Epithelial cell of prostate (primary cell): ENCODE measurements around the gene GNG12.

Experiments
- DNase-seq: peaks from one replicate; pipeline ENCODE4 v3.0.0-alpha.2; 2011; ENCODE audit warnings: low read depth, low spot score
- H3K27ac ChIP-seq: fragments of 450-650 bp; 2 replicates; pipeline ENCODE4 v1.5.1; 2017; ENCODE audit warnings: mild to moderate bottlenecking

Gene GNG12

GRCh38 chr1:67817319-67817718 is 15.9 kb downstream of the GNG12 start:
- DNase-seq: no peak
- H3K27ac ChIP-seq: no peak overlapping the region

GRCh38 chr1:67816506-67816905 is 16.8 kb downstream of the GNG12 start:
- DNase-seq: no peak
- H3K27ac ChIP-seq: no peak overlapping the region

GRCh38 chr1:67816095-67816475 is 17.2 kb downstream of the GNG12 start:
- H3K27ac ChIP-seq: peak overlapping the region; percentile 25
- DNase-seq: no peak

GRCh38 chr1:67815303-67816094 is 17.8 kb downstream of the GNG12 start:
- DNase-seq: no peak

GRCh38 chr1:67814121-67814772 is 19.0 kb downstream of the GNG12 start:
- H3K27ac ChIP-seq: peak overlapping the region; percentile 25
- no peak for DNase-seq

More at GRCh38 chr1:67815303-67816094, 17.8 kb downstream of the GNG12 start:
- H3K27ac ChIP-seq: peak overlapping the region; percentile 25

- no peak for DNase-seq
- no peak overlapping the region for H3K27ac ChIP-seq
Observed at GRCh38 chr1:67812226-67812625, 21.0 kb downstream of the GNG12 start.

- H3K27ac ChIP-seq: no peak overlapping the region
- DNase-seq: no peak
Observed at GRCh38 chr1:67811781-67812180, 21.5 kb downstream of the GNG12 start.

- no peak for DNase-seq
- H3K27ac ChIP-seq: no peak overlapping the region
Observed at GRCh38 chr1:67809887-67810286, 23.4 kb downstream of the GNG12 start.

GRCh38 chr1:67807282-67807681 is 26.0 kb downstream of the GNG12 start:
- DNase-seq: no peak
- H3K27ac ChIP-seq: no peak overlapping the region

- no peak for DNase-seq
- H3K27ac ChIP-seq: peak overlapping the region; percentile 49
Observed at GRCh38 chr1:67804710-67805109, 28.6 kb downstream of the GNG12 start.

- H3K27ac ChIP-seq: peak overlapping the region; percentile 49
- DNase-seq: peak; percentile 12
Observed at GRCh38 chr1:67803380-67804279, 29.6 kb downstream of the GNG12 start.

GRCh38 chr1:67802565-67802964 is 30.7 kb downstream of the GNG12 start:
- H3K27ac ChIP-seq: no peak overlapping the region
- no peak for DNase-seq

GRCh38 chr1:67801903-67802302 is 31.4 kb downstream of the GNG12 start:
- H3K27ac ChIP-seq: no peak overlapping the region
- no peak for DNase-seq

GRCh38 chr1:67795179-67795912 is 37.9 kb downstream of the GNG12 start:
- no peak overlapping the region for H3K27ac ChIP-seq
- no peak for DNase-seq

GRCh38 chr1:67793562-67793961 is 39.7 kb downstream of the GNG12 start:
- DNase-seq: no peak
- H3K27ac ChIP-seq: peak overlapping the region; percentile 81

GRCh38 chr1:67792741-67793458 is 40.4 kb downstream of the GNG12 start:
- peak overlapping the region; percentile 81 for H3K27ac ChIP-seq
- no peak for DNase-seq

GRCh38 chr1:67792103-67792502 is 41.2 kb downstream of the GNG12 start:
- no peak for DNase-seq
- peak overlapping the region; percentile 81 for H3K27ac ChIP-seq

GRCh38 chr1:67791686-67792085 is 41.6 kb downstream of the GNG12 start:
- DNase-seq: no peak
- peak overlapping the region; percentile 81 for H3K27ac ChIP-seq

GRCh38 chr1:67791261-67791660 is 42.0 kb downstream of the GNG12 start:
- H3K27ac ChIP-seq: peak overlapping the region; percentile 81
- DNase-seq: no peak
